PFSK-1 (cell line): Measurements from ENCODE around the gene NFE2L3.

Source experiments
- FOXP2 ChIP-seq: optimal IDR thresholded peaks from 2 replicates; pipeline ENCODE3; 2011; ENCODE audit warnings: borderline replicate concordance, control low read depth, inconsistent platforms; ENCODE audit not compliant: insufficient read depth; ENCODE audit errors: extremely low read length, extremely low read depth
- POLR2AphosphoS5 ChIP-seq: IDR thresholded peaks from 2 replicates; pipeline ENCODE4 v1.6.1; 2012; ENCODE audit warnings: low read depth, mild to moderate bottlenecking, control low read depth, low read length, moderate library complexity
- REST ChIP-seq, 2 experiments: IDR thresholded peaks; 2 replicates each; pipeline versions ENCODE4 v1.6.1 to v1.8.0; 2011 to 2012; ENCODE audit warnings: low read depth in 2 of 2, low read length in 2 of 2, control low read depth in 1 of 2, inconsistent platforms in 1 of 2, mild to moderate bottlenecking in 1 of 2, moderate library complexity in 1 of 2; ENCODE audit not compliant: insufficient read depth in 1 of 2
- SIN3A ChIP-seq: IDR thresholded peaks from 2 replicates; pipeline ENCODE4 v1.6.1; 2012; ENCODE audit warnings: mild to moderate bottlenecking, low read length, moderate library complexity, borderline replicate concordance; ENCODE audit not compliant: insufficient read depth
- TAF1 ChIP-seq: IDR thresholded peaks from 2 replicates; pipeline ENCODE4 v1.6.1; 2012; ENCODE audit warnings: low read length, control low read depth, borderline replicate concordance; ENCODE audit not compliant: insufficient read depth

The NFE2L3 gene

GRCh38 chr7:26141077-26141476, 10.9 kb upstream of the NFE2L3 start:
- no peak for TF ChIP-seq SIN3A
- TF ChIP-seq TAF1, result no peak
- no peak for TF ChIP-seq FOXP2
- no peak for TF ChIP-seq POLR2AphosphoS5
- TF ChIP-seq REST (IDR thresholded peaks at IDR 0.05; ENCODE audit: insufficient read depth in 1 of 2, low read depth in 2 of 2, low read length in 2 of 2), result no peak

- TF ChIP-seq SIN3A, result no peak
Observed at GRCh38 chr7:26143298-26144048, 8.5 kb upstream of the NFE2L3 start.

GRCh38 chr7:26144184-26145080, 7.6 kb upstream of the NFE2L3 start:
- TF ChIP-seq REST (IDR thresholded peaks at IDR 0.05; ENCODE audit: insufficient read depth in 1 of 2, low read depth in 2 of 2, low read length in 2 of 2), result no peak

DNA sequence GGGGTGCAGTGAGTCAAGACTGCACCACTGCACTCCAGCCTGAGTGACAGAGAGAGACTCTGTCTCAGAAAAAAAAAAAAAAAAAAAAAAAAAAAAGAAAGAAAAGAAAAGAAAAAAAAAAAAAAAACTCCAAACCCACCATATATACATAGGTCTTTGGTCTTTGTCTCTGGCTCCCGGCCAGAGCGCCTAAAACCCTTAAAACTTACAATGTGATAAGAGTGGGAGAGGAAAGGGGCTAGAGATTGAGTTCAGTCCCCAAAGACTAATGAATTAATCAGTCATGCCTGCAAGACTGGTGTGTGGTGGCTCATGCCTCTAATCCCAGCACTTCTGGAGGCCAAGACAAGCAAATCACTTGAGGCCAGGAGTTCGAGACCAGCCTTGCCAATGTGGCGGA, 6.8 kb upstream of the NFE2L3 start:
- TF ChIP-seq REST (IDR thresholded peaks at IDR 0.05; ENCODE audit: insufficient read depth in 1 of 2, low read depth in 2 of 2, low read length in 2 of 2), result no peak
- no peak for TF ChIP-seq SIN3A
- no peak for TF ChIP-seq TAF1
- TF ChIP-seq POLR2AphosphoS5, result no peak
- no peak for TF ChIP-seq FOXP2

- TF ChIP-seq FOXP2 (no peak), TAF1 (no peak), REST (IDR thresholded peaks at IDR 0.05; ENCODE audit: insufficient read depth in 1 of 2, low read depth in 2 of 2, low read length in 2 of 2) (no peak), POLR2AphosphoS5 (no peak), SIN3A (no peak)
Observed at GRCh38 chr7:26147030-26147429, 5.0 kb upstream of the NFE2L3 start.
